ENCODE results near the gene CUX1.

CUX1 gene

DNA sequence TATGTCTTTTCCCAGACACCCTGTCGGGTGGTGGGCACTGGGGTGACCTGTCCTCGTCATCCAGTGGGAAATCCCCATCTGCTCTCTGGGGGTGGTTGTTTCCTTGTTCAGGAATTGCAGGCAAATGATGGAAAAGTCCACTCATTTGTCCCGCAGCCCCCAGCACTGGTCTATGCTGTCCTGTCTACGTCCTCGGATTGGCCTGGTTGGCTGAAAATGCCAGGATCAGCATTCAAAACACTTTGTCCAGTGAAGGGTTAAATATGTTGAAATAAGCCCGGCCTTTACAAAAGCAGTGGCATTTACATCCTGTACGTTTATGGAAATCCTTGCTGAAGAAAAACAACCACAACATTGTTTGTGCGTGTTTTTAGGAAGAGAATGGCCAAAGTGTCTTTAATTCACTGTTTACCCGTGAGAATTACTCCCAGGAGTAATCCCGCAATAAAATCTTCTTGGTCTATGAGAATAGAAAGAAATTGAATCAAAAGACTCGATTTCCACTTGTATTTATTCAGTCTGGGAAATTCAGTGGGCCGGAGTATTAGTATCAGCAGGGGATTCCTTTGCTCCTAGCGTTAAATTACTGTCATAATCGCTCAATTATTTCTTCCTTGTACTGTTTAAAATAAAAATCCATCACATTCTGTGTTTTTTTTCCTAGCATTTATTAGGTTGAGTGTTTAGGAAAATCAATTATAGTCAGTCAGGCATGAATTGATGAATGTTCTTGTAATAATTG lies 352.4 kb downstream of the CUX1 start:
- DNase-seq (ENCODE audit: low read depth in 1 of 2, low spot score in 1 of 2) = no peak
- TF ChIP-seq SPI1 (IDR thresholded peaks at IDR 0.05; ENCODE audit: borderline replicate concordance, low read depth) (no peak), GABPA (IDR thresholded peaks at IDR 0.05; ENCODE audit: low read depth) (no peak), POLR2AphosphoS5 (IDR thresholded peaks at IDR 0.05; ENCODE audit: low read depth) (no peak)
- TF ChIP-seq, protein P1, sequence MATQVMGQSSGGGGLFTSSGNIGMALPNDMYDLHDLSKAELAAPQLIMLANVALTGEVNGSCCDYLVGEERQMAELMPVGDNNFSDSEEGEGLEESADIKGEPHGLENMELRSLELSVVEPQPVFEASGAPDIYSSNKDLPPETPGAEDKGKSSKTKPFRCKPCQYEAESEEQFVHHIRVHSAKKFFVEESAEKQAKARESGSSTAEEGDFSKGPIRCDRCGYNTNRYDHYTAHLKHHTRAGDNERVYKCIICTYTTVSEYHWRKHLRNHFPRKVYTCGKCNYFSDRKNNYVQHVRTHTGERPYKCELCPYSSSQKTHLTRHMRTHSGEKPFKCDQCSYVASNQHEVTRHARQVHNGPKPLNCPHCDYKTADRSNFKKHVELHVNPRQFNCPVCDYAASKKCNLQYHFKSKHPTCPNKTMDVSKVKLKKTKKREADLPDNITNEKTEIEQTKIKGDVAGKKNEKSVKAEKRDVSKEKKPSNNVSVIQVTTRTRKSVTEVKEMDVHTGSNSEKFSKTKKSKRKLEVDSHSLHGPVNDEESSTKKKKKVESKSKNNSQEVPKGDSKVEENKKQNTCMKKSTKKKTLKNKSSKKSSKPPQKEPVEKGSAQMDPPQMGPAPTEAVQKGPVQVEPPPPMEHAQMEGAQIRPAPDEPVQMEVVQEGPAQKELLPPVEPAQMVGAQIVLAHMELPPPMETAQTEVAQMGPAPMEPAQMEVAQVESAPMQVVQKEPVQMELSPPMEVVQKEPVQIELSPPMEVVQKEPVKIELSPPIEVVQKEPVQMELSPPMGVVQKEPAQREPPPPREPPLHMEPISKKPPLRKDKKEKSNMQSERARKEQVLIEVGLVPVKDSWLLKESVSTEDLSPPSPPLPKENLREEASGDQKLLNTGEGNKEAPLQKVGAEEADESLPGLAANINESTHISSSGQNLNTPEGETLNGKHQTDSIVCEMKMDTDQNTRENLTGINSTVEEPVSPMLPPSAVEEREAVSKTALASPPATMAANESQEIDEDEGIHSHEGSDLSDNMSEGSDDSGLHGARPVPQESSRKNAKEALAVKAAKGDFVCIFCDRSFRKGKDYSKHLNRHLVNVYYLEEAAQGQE (IDR thresholded peaks at IDR 0.05; ENCODE audit: insufficient replicate concordance, low read depth) = no peak
- TF ChIP-seq, protein P2, sequence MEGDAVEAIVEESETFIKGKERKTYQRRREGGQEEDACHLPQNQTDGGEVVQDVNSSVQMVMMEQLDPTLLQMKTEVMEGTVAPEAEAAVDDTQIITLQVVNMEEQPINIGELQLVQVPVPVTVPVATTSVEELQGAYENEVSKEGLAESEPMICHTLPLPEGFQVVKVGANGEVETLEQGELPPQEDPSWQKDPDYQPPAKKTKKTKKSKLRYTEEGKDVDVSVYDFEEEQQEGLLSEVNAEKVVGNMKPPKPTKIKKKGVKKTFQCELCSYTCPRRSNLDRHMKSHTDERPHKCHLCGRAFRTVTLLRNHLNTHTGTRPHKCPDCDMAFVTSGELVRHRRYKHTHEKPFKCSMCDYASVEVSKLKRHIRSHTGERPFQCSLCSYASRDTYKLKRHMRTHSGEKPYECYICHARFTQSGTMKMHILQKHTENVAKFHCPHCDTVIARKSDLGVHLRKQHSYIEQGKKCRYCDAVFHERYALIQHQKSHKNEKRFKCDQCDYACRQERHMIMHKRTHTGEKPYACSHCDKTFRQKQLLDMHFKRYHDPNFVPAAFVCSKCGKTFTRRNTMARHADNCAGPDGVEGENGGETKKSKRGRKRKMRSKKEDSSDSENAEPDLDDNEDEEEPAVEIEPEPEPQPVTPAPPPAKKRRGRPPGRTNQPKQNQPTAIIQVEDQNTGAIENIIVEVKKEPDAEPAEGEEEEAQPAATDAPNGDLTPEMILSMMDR (IDR thresholded peaks at IDR 0.05; ENCODE audit: insufficient read depth, low read length) = no peak
- Histone ChIP-seq H3K4me3 (replicated peaks; ENCODE audit: insufficient read depth, low read length) (no peak overlapping the region), H3K27me3 (ENCODE audit: insufficient read depth, poor library complexity, severe bottlenecking) (no peaks in the 10 kb centered on the region), H3K27ac (replicated peaks) (no peak overlapping the region)

DNA sequence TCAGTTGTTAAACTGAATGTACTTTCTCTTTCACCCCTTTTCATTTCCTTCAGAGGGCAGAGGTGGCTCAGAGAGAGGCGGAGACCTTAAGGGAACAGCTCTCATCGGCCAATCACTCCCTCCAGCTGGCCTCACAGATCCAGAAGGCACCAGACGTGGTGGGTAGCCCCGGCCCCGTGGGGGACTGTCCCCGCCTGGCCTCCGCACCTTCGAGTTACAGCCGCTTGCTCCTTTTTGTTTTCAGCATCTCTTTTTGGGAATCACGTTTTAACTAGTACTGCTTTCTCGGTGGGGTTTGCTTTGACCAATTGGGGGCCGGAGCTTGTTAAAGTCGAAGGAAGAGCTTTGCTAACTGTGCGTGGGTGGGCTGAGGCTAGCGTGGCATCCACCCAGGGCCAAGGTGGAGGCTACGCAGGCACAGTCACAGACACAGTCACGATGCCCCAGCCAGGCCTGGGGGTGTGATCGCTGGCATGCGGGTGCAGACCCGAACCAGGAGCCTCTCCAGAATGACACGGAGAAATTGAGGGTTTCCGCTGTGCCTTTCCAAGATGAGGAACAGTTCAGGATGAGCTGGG lies 353.1 kb downstream of the CUX1 start:
- TF ChIP-seq, protein P1 (IDR thresholded peaks at IDR 0.05; ENCODE audit: insufficient replicate concordance, low read depth) = no peak
- no peak for TF ChIP-seq SPI1 (IDR thresholded peaks at IDR 0.05; ENCODE audit: borderline replicate concordance, low read depth)
- TF ChIP-seq GABPA (IDR thresholded peaks at IDR 0.05; ENCODE audit: low read depth) = no peak
- TF ChIP-seq POLR2AphosphoS5 (IDR thresholded peaks at IDR 0.05; ENCODE audit: low read depth) = no peak
- TF ChIP-seq, protein P2 (IDR thresholded peaks at IDR 0.05; ENCODE audit: insufficient read depth, low read length) = no peak
- Histone ChIP-seq H3K4me3 (replicated peaks; ENCODE audit: insufficient read depth, low read length) (no peak overlapping the region), H3K27me3 (ENCODE audit: insufficient read depth, poor library complexity, severe bottlenecking) (no peaks in the 10 kb centered on the region), H3K27ac (replicated peaks) (no peak overlapping the region)
- no peak for DNase-seq (ENCODE audit: low read depth in 1 of 2, low spot score in 1 of 2)

DNA sequence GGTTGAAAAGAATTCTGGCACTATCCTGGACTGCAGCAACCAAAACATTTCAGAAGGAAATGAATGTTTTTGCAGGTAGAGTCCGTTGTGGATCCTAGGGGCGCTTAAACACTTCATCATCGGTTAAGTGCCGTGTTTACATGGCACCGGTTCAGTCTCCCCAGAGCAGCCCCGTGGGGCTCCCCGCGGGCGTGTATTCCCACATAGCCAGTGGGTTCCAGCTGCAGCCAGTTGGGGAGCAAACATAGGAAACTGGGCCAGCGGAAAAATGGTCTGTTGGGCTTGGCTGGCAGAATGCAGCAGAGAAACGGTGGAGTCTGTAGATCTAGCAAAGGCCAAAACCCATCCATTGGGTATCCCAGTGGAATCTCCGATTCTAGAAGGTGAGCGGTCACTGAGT lies 356.2 kb downstream of the CUX1 start:
- no peak overlapping the region for H3K4me3 ChIP-seq (replicated peaks; ENCODE audit: insufficient read depth, low read length)

More for the DNA sequence above, 356.2 kb downstream of the CUX1 start:
- Histone ChIP-seq H3K27ac (replicated peaks) (no peak overlapping the region), H3K27me3 (ENCODE audit: insufficient read depth, poor library complexity, severe bottlenecking) (no peaks in the 10 kb centered on the region)
- TF ChIP-seq POLR2AphosphoS5 (IDR thresholded peaks at IDR 0.05; ENCODE audit: low read depth) = no peak
- no peak for TF ChIP-seq SPI1 (IDR thresholded peaks at IDR 0.05; ENCODE audit: borderline replicate concordance, low read depth)
- no peak for TF ChIP-seq GABPA (IDR thresholded peaks at IDR 0.05; ENCODE audit: low read depth)
- TF ChIP-seq, protein P1 (IDR thresholded peaks at IDR 0.05; ENCODE audit: insufficient replicate concordance, low read depth) = no peak
- TF ChIP-seq, protein P2 (IDR thresholded peaks at IDR 0.05; ENCODE audit: insufficient read depth, low read length) = no peak
- no peak for DNase-seq (ENCODE audit: low read depth in 1 of 2, low spot score in 1 of 2)

All from HL-60 (cell line).